Erythroblast (primary cell): ENCODE measurements around the gene LURAP1L.

Experiments
- GATA1 ChIP-seq: IDR thresholded peaks from 2 replicates; pipeline ENCODE4 v1.6.1; 2011; ENCODE audit warnings: low read depth, mild to moderate bottlenecking, control low read depth, low read length, moderate library complexity
- POLR2A ChIP-seq: IDR thresholded peaks from 2 replicates; pipeline ENCODE4 v1.6.1; 2011; ENCODE audit warnings: mild to moderate bottlenecking, low read length

DNA sequence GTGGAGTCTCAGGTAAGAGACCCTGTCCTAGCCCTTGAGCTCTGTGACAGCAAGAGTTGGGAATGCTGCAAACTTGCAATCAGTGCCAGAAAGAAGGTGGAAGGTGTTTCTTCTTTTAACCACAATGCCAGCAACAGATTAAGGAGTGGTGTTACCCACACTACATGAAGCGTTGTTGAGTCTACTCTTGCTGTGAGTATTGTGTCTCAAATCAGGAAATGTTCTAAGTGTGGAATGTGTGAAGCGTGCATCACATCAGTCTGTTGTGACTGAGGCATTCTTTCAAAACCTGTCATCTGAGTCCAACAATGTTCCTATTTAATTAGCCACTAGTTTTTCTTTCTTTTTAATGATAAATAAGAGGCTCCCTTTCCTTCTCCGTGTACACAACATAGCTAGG lies 2.9 kb upstream of the LURAP1L start:
- TF ChIP-seq POLR2A (no peak), GATA1 (no peak)
